ENCODE data around the gene AGPAT2.

DNA sequence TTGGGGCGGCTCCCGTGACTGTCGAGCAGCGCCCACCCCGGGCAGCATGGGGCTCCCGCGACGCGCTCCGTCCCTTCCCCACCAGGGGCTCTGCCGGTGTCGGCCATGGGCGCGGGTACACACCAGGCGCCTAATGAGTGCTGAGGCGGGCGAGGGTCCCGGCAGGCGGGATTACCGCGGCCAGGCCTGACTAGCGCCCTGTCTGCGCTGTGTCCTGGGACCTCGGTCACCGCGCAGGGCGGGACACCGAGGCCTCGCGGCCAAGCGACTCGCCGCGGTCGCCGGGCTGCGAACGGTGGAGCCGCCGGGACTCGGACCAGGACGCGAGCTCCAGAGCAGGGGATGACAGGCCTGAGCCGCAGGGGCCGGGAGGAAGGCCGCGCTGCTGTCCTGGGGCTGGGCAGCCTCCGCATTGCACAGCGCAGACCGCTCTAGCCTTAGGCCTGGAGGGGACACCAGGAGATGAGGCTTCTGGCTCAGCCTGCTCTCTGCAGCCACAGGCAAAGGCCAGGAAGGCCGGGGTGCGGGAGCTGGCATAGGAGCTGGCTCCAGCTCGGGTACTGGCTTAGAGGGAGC lies 41.4 kb upstream of the AGPAT2 start:
- TF ChIP-seq, protein P1, sequence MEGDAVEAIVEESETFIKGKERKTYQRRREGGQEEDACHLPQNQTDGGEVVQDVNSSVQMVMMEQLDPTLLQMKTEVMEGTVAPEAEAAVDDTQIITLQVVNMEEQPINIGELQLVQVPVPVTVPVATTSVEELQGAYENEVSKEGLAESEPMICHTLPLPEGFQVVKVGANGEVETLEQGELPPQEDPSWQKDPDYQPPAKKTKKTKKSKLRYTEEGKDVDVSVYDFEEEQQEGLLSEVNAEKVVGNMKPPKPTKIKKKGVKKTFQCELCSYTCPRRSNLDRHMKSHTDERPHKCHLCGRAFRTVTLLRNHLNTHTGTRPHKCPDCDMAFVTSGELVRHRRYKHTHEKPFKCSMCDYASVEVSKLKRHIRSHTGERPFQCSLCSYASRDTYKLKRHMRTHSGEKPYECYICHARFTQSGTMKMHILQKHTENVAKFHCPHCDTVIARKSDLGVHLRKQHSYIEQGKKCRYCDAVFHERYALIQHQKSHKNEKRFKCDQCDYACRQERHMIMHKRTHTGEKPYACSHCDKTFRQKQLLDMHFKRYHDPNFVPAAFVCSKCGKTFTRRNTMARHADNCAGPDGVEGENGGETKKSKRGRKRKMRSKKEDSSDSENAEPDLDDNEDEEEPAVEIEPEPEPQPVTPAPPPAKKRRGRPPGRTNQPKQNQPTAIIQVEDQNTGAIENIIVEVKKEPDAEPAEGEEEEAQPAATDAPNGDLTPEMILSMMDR (IDR thresholded peaks at IDR 0.05): no peak
- no peak for TF ChIP-seq EP300 (IDR thresholded peaks at IDR 0.05)

All from gastroesophageal sphincter (tissue), 3 donors.